Fibroblast of peridontal ligament (primary cell): ENCODE measurements around the gene AOPEP.
A peak's percentile ranks its signal among the peaks of the same experiment; 100 is the strongest.

Experiments
- DNase-seq: peaks from one replicate; pipeline ENCODE4 v3.0.0-alpha.2; 2010; ENCODE audit errors: extremely low read depth

The AOPEP gene

GRCh38 chr9:94718936-94719335 lies 7.6 kb upstream of the AOPEP start:
- DNase-seq = no peak

GRCh38 chr9:94719878-94720277 lies 6.6 kb upstream of the AOPEP start:
- DNase-seq = no peak

GRCh38 chr9:94720846-94721549 lies 5.5 kb upstream of the AOPEP start:
- DNase-seq = no peak

GRCh38 chr9:94721754-94722153 lies 4.7 kb upstream of the AOPEP start:
- DNase-seq = no peak

- DNase-seq = no peak
These were observed 1.2 kb upstream of the AOPEP start for GRCh38 chr9:94725293-94725692.

- DNase-seq = no peak
These were observed 2.2 kb downstream of the AOPEP start for GRCh38 chr9:94728719-94729118.

GRCh38 chr9:94729199-94729598 lies 2.7 kb downstream of the AOPEP start:
- no peak for DNase-seq

GRCh38 chr9:94734054-94734754 lies 7.7 kb downstream of the AOPEP start:
- DNase-seq = no peak

GRCh38 chr9:94736759-94737158 lies 10.3 kb downstream of the AOPEP start:
- no peak for DNase-seq

GRCh38 chr9:94740145-94740840 lies 13.8 kb downstream of the AOPEP start:
- peak; percentile 21 for DNase-seq

- DNase-seq = no peak
These were observed 15.4 kb downstream of the AOPEP start for GRCh38 chr9:94741866-94742265.

- peak; percentile 51 for DNase-seq
These were observed 16.8 kb downstream of the AOPEP start for GRCh38 chr9:94743035-94743954.

- DNase-seq = no peak
These were observed 19.5 kb downstream of the AOPEP start for GRCh38 chr9:94745806-94746540.

GRCh38 chr9:94746541-94747370 lies 20.3 kb downstream of the AOPEP start:
- no peak for DNase-seq

GRCh38 chr9:94754976-94755475 lies 28.5 kb downstream of the AOPEP start:
- DNase-seq = peak; percentile 42

- DNase-seq = peak; percentile 82
These were observed 30.7 kb downstream of the AOPEP start for GRCh38 chr9:94757158-94757557.

- no peak for DNase-seq
These were observed 31.5 kb downstream of the AOPEP start for GRCh38 chr9:94758031-94758430.

- DNase-seq = no peak
These were observed 32.4 kb downstream of the AOPEP start for GRCh38 chr9:94758880-94759279.

- no peak for DNase-seq
These were observed 33.5 kb downstream of the AOPEP start for GRCh38 chr9:94760010-94760409.

GRCh38 chr9:94760660-94761059 lies 34.2 kb downstream of the AOPEP start:
- no peak for DNase-seq
